Measurements from ENCODE around the gene MMP24OS.

The MMP24OS gene

GRCh38 chr20:35320396-35321126 lies 42.6 kb upstream of the MMP24OS start:
- Histone ChIP-seq H3K23ac (ENCODE audit: low read length) (no peak overlapping the region), H3K4me3 (ENCODE audit: low read length) (no peak overlapping the region), H3K4me2 (ENCODE audit: low read length) (no peak overlapping the region), H3K79me1 (ENCODE audit: low read length) (no peaks in the 10 kb centered on the region), H3K4ac (ENCODE audit: low read depth, low read length) (no peak overlapping the region), H2BK120ac (ENCODE audit: low read depth, low read length) (no peak overlapping the region), H3K4me1 (ENCODE audit: control insufficient read depth, low read depth, low read length) (no peaks in the 10 kb centered on the region), H3K27ac (ENCODE audit: low read depth, low read length) (no peak overlapping the region), H3K27me3 (ENCODE audit: insufficient read depth, low read length, poor library complexity) (no peaks in the 10 kb centered on the region), H3K79me2 (ENCODE audit: control insufficient read depth, insufficient read depth, low read length) (no peaks in the 10 kb centered on the region), H2BK5ac (ENCODE audit: low read length) (no peak overlapping the region), H3K36me3 (ENCODE audit: control insufficient read depth, insufficient read depth, low read length) (no peaks in the 10 kb centered on the region), H2AK5ac (ENCODE audit: low read length) (no peak overlapping the region), H4K8ac (ENCODE audit: low read depth, low read length) (no peak overlapping the region), H3K56ac (ENCODE audit: low read length) (no peak overlapping the region), H4K5ac (ENCODE audit: low read length) (no peak overlapping the region), H3K18ac (ENCODE audit: low read length) (no peak overlapping the region), H3K9ac (ENCODE audit: low read length) (no peak overlapping the region), H2BK15ac (replicated peaks; ENCODE audit: low read depth) (no peak overlapping the region)
- WGBS (ENCODE audit: extremely low coverage, insufficient coverage, low lambda C conversion rate) = no CpG with 5 or more reads among the region's 3 CpGs
- DNase-seq = peak; percentile 42

GRCh38 chr20:35319871-35320197 lies 41.9 kb upstream of the MMP24OS start:
- Histone ChIP-seq H3K27me3 (ENCODE audit: insufficient read depth, low read length, poor library complexity) (no peaks in the 10 kb centered on the region), H2BK15ac (replicated peaks; ENCODE audit: low read depth) (no peak overlapping the region), H2BK120ac (ENCODE audit: low read depth, low read length) (no peak overlapping the region), H4K5ac (ENCODE audit: low read length) (no peak overlapping the region), H3K27ac (ENCODE audit: low read depth, low read length) (no peak overlapping the region), H3K23ac (ENCODE audit: low read length) (no peak overlapping the region), H3K56ac (ENCODE audit: low read length) (no peak overlapping the region), H3K79me2 (ENCODE audit: control insufficient read depth, insufficient read depth, low read length) (no peaks in the 10 kb centered on the region), H3K79me1 (ENCODE audit: low read length) (no peaks in the 10 kb centered on the region), H3K4me3 (ENCODE audit: low read length) (no peak overlapping the region), H3K4me2 (ENCODE audit: low read length) (no peak overlapping the region), H2BK5ac (ENCODE audit: low read length) (no peak overlapping the region), H3K9ac (ENCODE audit: low read length) (no peak overlapping the region), H3K18ac (ENCODE audit: low read length) (no peak overlapping the region), H3K4me1 (ENCODE audit: control insufficient read depth, low read depth, low read length) (no peaks in the 10 kb centered on the region), H2AK5ac (ENCODE audit: low read length) (no peak overlapping the region), H4K8ac (ENCODE audit: low read depth, low read length) (no peak overlapping the region), H3K4ac (ENCODE audit: low read depth, low read length) (no peak overlapping the region), H3K36me3 (ENCODE audit: control insufficient read depth, insufficient read depth, low read length) (no peaks in the 10 kb centered on the region)
- no peak for DNase-seq

- H3K23ac ChIP-seq (ENCODE audit: low read length) = no peak overlapping the region
- H3K18ac ChIP-seq (ENCODE audit: low read length) = no peak overlapping the region
- no peak overlapping the region for H2AK5ac ChIP-seq (ENCODE audit: low read length)
- H2BK5ac ChIP-seq (ENCODE audit: low read length) = no peak overlapping the region
- H4K5ac ChIP-seq (ENCODE audit: low read length) = no peak overlapping the region
- no peaks in the 10 kb centered on the region for H3K79me1 ChIP-seq (ENCODE audit: low read length)
- H4K8ac ChIP-seq (ENCODE audit: low read depth, low read length) = no peak overlapping the region
- H3K4me3 ChIP-seq (ENCODE audit: low read length) = no peak overlapping the region
- H3K36me3 ChIP-seq (ENCODE audit: control insufficient read depth, insufficient read depth, low read length) = no peaks in the 10 kb centered on the region
- DNase-seq = peak; percentile 19
- no peaks in the 10 kb centered on the region for H3K27me3 ChIP-seq (ENCODE audit: insufficient read depth, low read length, poor library complexity)
- no peak overlapping the region for H2BK15ac ChIP-seq (replicated peaks; ENCODE audit: low read depth)
- no peak overlapping the region for H3K56ac ChIP-seq (ENCODE audit: low read length)
- H3K27ac ChIP-seq (ENCODE audit: low read depth, low read length) = no peak overlapping the region
- H3K79me2 ChIP-seq (ENCODE audit: control insufficient read depth, insufficient read depth, low read length) = no peaks in the 10 kb centered on the region
- no CpG with 5 or more reads among the region's 5 CpGs for whole genome bisulfite sequencing (ENCODE audit: extremely low coverage, insufficient coverage, low lambda C conversion rate)
- H3K4ac ChIP-seq (ENCODE audit: low read depth, low read length) = no peak overlapping the region
- H2BK120ac ChIP-seq (ENCODE audit: low read depth, low read length) = no peak overlapping the region
- H3K4me1 ChIP-seq (ENCODE audit: control insufficient read depth, low read depth, low read length) = no peaks in the 10 kb centered on the region
- no peak overlapping the region for H3K9ac ChIP-seq (ENCODE audit: low read length)
- no peak overlapping the region for H3K4me2 ChIP-seq (ENCODE audit: low read length)
Measured at GRCh38 chr20:35319192-35319870, 41.4 kb upstream of the MMP24OS start.

- no peak overlapping the region for H3K9ac ChIP-seq (ENCODE audit: low read length)
- no peak overlapping the region for H4K8ac ChIP-seq (ENCODE audit: low read depth, low read length)
- no CpG with 5 or more reads among the region's 6 CpGs for WGBS (ENCODE audit: extremely low coverage, insufficient coverage, low lambda C conversion rate)
- no peak overlapping the region for H3K18ac ChIP-seq (ENCODE audit: low read length)
- H2AK5ac ChIP-seq (ENCODE audit: low read length) = no peak overlapping the region
- no peak overlapping the region for H2BK120ac ChIP-seq (ENCODE audit: low read depth, low read length)
- no peaks in the 10 kb centered on the region for H3K36me3 ChIP-seq (ENCODE audit: control insufficient read depth, insufficient read depth, low read length)
- H3K56ac ChIP-seq (ENCODE audit: low read length) = no peak overlapping the region
- H4K5ac ChIP-seq (ENCODE audit: low read length) = no peak overlapping the region
- no peak overlapping the region for H2BK5ac ChIP-seq (ENCODE audit: low read length)
- H3K4me3 ChIP-seq (ENCODE audit: low read length) = no peak overlapping the region
- H3K4me1 ChIP-seq (ENCODE audit: control insufficient read depth, low read depth, low read length) = no peaks in the 10 kb centered on the region
- peak; percentile 85 for DNase-seq
- H3K27ac ChIP-seq (ENCODE audit: low read depth, low read length) = no peak overlapping the region
- H2BK15ac ChIP-seq (replicated peaks; ENCODE audit: low read depth) = no peak overlapping the region
- no peak overlapping the region for H3K4me2 ChIP-seq (ENCODE audit: low read length)
- H3K79me2 ChIP-seq (ENCODE audit: control insufficient read depth, insufficient read depth, low read length) = no peaks in the 10 kb centered on the region
- H3K23ac ChIP-seq (ENCODE audit: low read length) = no peak overlapping the region
- H3K4ac ChIP-seq (ENCODE audit: low read depth, low read length) = no peak overlapping the region
- no peaks in the 10 kb centered on the region for H3K27me3 ChIP-seq (ENCODE audit: insufficient read depth, low read length, poor library complexity)
- H3K79me1 ChIP-seq (ENCODE audit: low read length) = no peaks in the 10 kb centered on the region
Measured at GRCh38 chr20:35318502-35319157, 40.7 kb upstream of the MMP24OS start.

- H3K23ac ChIP-seq (ENCODE audit: low read length) = no peak overlapping the region
Measured at GRCh38 chr20:35317416-35318210, 39.7 kb upstream of the MMP24OS start.

More at GRCh38 chr20:35317416-35318210, 39.7 kb upstream of the MMP24OS start:
- Histone ChIP-seq H3K4me2 (ENCODE audit: low read length) (no peak overlapping the region), H3K4ac (ENCODE audit: low read depth, low read length) (no peak overlapping the region), H3K27me3 (ENCODE audit: insufficient read depth, low read length, poor library complexity) (no peaks in the 10 kb centered on the region), H3K18ac (ENCODE audit: low read length) (no peak overlapping the region), H2BK120ac (ENCODE audit: low read depth, low read length) (no peak overlapping the region), H3K79me1 (ENCODE audit: low read length) (no peaks in the 10 kb centered on the region), H3K79me2 (ENCODE audit: control insufficient read depth, insufficient read depth, low read length) (no peaks in the 10 kb centered on the region), H3K56ac (ENCODE audit: low read length) (no peak overlapping the region), H3K4me1 (ENCODE audit: control insufficient read depth, low read depth, low read length) (no peaks in the 10 kb centered on the region), H4K8ac (ENCODE audit: low read depth, low read length) (no peak overlapping the region), H2BK15ac (replicated peaks; ENCODE audit: low read depth) (no peak overlapping the region), H2AK5ac (ENCODE audit: low read length) (no peak overlapping the region), H3K9ac (ENCODE audit: low read length) (no peak overlapping the region), H2BK5ac (ENCODE audit: low read length) (no peak overlapping the region), H3K27ac (ENCODE audit: low read depth, low read length) (no peak overlapping the region), H3K36me3 (ENCODE audit: control insufficient read depth, insufficient read depth, low read length) (no peaks in the 10 kb centered on the region), H4K5ac (ENCODE audit: low read length) (no peak overlapping the region), H3K4me3 (ENCODE audit: low read length) (no peak overlapping the region)
- DNase-seq = no peak
- WGBS (ENCODE audit: extremely low coverage, insufficient coverage, low lambda C conversion rate) = no CpG with 5 or more reads among the region's 5 CpGs

Data from mesendoderm (in vitro differentiated cells).